Stimulated activated CD4-positive, alpha-beta T cell treated with anti-CD3 and anti-CD28 coated beads, Interleukin-1b, Interleukin-23, amount 100 ng/mL, for 24 hours (primary cell): ENCODE results near the gene CASP6.

Experiments used
- DNase-seq, 4 experiments: peaks; one replicate each; pipeline ENCODE4 v3.0.0-alpha.2; 2020; ENCODE audit warnings: low read depth in 4 of 4, low spot score in 1 of 4

Gene CASP6

DNA sequence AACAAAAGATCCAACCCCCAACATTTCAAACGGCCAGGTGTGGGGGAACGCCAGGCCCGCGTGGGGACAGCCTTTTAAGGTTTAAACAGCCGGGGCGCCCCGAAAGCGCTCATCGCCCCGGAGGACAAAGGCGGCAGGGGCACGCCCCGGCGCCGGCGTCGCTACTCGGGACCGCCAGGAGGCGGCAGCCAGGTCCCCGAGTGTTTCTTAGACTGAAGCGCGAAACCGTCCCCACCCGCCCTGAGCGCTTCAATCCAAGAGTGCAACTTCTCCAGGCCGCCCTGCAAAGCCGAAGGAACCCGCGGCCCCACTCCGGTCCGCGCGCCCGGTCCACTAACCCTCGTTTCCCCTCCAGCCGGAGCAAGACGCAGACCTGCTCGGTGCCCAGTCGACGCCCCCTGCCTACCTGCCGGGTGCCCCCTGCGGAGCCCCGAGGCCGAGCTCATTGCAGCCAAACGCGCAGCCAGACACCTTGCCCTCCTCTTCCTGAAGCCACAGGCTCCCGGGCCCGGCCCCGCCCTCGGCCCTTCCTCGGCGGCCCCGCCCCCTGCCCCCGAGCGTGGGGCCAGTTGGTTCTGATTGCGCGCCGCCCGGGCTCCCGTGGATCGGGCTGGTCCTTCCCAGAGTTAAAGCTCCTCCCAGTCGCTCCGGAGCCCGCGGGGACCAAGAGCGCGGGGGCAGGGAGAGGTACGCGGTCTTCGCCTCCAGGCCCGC, at the start of gene CASP6:
TSS of gene CASP6 (minus strand) at position 496 of the 714 bp plus-strand sequence. CDS start at position 446, 50 bp downstream.
- DNase-seq, result peak; percentile 31 to 61 (median 39)

GRCh38 chr4:109752525-109752924, 49.3 kb upstream of the CASP6 start:
- DNase-seq, result no peak

- no peak for DNase-seq
These were observed 48.6 kb upstream of the CASP6 start for GRCh38 chr4:109751852-109752251.

- no peak for DNase-seq
These were observed 47.5 kb upstream of the CASP6 start for GRCh38 chr4:109750652-109751244.

- no peak for DNase-seq
These were observed 46.3 kb upstream of the CASP6 start for GRCh38 chr4:109749388-109750082.

DNA sequence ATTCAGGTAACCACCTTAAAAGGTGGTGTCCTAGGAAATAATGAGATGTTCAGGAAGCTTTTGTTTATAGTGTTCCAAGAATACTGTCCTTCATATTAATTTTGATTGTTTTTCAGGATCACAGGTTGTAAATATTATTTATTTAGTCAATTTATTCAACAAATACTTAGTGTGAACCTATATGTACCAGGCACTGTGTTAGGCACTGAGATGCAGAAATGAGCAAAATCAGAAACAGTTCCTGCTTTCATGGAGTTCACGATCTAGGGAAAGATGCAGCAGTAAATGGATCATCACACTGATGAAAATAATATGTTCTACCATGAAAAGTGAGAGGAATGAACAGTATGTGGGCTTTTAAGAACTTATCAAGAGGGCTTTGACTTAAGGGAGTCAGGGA, 44.9 kb upstream of the CASP6 start:
- DNase-seq, result no peak

- no peak for DNase-seq
These were observed 43.5 kb upstream of the CASP6 start for GRCh38 chr4:109746728-109747127.

DNA sequence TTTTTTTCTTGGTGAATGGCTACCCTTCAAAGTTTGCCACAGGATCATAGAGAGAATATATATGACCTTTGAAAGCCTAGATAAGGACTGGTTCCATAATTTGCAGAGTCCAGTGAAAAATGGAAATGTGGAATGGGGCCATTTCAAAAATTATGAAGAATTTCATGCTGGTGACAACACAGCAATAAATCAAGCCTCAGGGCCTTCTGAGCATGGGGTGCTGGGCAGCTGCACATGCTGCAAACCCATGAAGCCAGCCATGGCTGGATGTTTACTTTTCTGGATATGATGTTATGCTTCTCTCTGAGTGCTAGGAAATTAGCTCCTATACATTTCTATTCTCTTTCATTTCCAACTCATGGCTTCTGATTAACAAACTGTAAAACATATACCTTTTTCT, 42.6 kb upstream of the CASP6 start:
- DNase-seq, result no peak

DNA sequence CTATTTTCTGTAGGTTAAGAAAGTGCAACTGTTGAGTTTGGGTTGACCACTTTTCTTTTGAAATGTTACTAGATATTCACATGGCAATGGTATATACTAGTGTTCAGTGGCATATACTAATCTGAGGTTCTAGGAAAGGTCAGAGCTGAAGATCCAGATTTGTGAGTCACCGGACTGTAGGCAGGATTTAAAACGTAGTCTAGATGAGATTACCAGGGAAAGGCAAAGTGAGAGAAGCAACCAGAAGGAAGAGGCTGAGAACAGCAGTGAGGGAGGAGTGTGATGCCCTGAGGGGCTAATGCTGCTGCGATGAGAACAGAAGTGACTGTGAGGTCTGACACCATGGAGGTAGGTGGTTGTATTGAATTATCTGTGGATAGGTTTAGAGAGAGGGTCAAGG, 36.3 kb upstream of the CASP6 start:
- DNase-seq, result no peak

DNA sequence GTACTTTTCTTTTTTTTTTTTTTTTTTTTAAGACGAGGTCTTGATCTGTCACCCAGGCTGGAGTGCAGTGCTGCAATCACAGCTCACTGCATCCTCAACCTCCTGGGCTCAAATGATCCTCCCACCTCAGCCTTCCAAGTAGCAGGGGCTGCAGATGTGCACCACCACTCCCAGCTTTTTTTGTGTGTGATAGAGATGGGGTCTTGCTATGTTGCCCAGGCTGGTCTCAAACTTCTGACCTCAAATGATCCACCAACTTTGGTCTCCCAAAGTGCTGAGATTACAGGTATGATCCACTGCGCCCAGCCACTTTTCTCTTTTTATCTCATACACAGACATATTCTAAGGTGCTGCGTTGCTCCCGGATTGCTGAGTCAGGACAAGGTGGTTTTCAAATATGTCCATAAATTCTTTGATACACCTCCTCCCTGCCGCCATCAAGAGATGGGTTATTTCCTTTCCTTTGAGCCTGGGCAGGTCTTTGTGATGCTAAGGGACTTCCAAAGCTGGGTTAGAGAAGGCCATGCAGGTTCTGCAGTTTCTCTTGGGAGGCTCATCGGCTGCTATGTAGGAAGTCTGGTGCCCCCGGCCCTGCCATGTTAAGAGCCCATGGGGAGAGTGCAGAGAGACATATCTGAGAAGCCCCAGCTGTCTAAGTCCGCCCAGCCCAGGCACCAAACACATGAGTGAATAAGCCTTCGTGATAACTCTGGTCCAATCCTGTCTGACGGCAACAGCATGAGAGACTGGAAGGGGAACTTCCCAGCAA, 35.0 kb upstream of the CASP6 start:
- no peak for DNase-seq

GRCh38 chr4:109735566-109736365, 32.5 kb upstream of the CASP6 start:
- DNase-seq, result no peak

DNA sequence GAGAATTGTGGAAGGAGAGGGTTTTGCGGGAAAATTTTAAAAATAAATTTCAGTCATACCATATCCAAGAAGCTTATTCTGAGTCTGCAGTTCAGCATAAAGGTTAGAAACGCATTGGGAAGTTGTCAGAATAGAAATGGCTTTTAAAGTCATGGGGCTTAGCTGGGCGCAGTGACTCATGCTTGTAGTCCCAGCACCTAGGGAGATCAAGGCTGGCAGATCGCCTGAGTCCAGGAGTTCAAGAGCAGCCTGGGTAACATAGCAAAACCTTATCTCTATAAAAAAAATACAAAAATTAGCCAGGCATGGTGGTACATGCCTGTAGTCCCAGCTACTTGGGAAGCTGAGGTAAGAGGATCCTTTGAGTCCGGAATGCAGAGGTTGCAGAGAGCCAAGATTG, 30.5 kb upstream of the CASP6 start:
- no peak for DNase-seq

- no peak for DNase-seq
These were observed 27.6 kb upstream of the CASP6 start for GRCh38 chr4:109730619-109731545.

- peak; percentile 35 to 61 (median 56) for DNase-seq
These were observed 26.7 kb upstream of the CASP6 start, which contains the start of gene PLA2G12A for GRCh38 chr4:109729718-109730618. TSS of gene PLA2G12A (minus strand) at chr4:109730070. CDS start at chr4:109729809, 261 bp downstream.

- peak in 1 of 4 experiments; percentile 11 for DNase-seq
These were observed 26.0 kb upstream of the CASP6 start for GRCh38 chr4:109729117-109729717.

GRCh38 chr4:109728385-109728784, 25.1 kb upstream of the CASP6 start:
- DNase-seq, result no peak

- no peak for DNase-seq
These were observed 19.9 kb upstream of the CASP6 start for GRCh38 chr4:109723110-109723509.

- no peak for DNase-seq
These were observed 19.1 kb upstream of the CASP6 start for GRCh38 chr4:109722357-109722756.
